Inferior parietal cortex (tissue), 1 donor: ENCODE results near the gene HBE1.

Experiments
- DNase-seq: peaks from one replicate; pipeline ENCODE4 v3.0.0-alpha.2; 2016; ENCODE audit errors: extremely low spot score

HBE1 gene

GRCh38 chr11:5234381-5234834 lies 35.3 kb downstream of the HBE1 start, which contains the start of gene HBD:
HBD (minus strand) TSS chr11:5234483; CDS start chr11:5234433, 50 bp downstream.
- no peak for DNase-seq

GRCh38 chr11:5233307-5233706 lies 36.4 kb downstream of the HBE1 start:
- no peak for DNase-seq

- no peak for DNase-seq
Measured at GRCh38 chr11:5232821-5233220, 36.9 kb downstream of the HBE1 start.

- no peak for DNase-seq
Measured at GRCh38 chr11:5232176-5232575, 37.6 kb downstream of the HBE1 start.

- DNase-seq: no peak
Measured at GRCh38 chr11:5231111-5231510, 38.6 kb downstream of the HBE1 start.

- no peak for DNase-seq
Measured at GRCh38 chr11:5230266-5230665, 39.5 kb downstream of the HBE1 start.

GRCh38 chr11:5229796-5230195 lies 39.9 kb downstream of the HBE1 start:
- DNase-seq: no peak

GRCh38 chr11:5229356-5229755 lies 40.4 kb downstream of the HBE1 start:
- DNase-seq: no peak

- DNase-seq: no peak
Measured at GRCh38 chr11:5228124-5228523, 41.6 kb downstream of the HBE1 start.

GRCh38 chr11:5227681-5228080 lies 42.1 kb downstream of the HBE1 start:
- no peak for DNase-seq

GRCh38 chr11:5226732-5227310 lies 42.9 kb downstream of the HBE1 start, which contains the start of gene HBB:
HBB (minus strand) TSS chr11:5227071; CDS start chr11:5227021, 50 bp downstream.
- no peak for DNase-seq

- no peak for DNase-seq
Measured at GRCh38 chr11:5225480-5225871, 44.3 kb downstream of the HBE1 start.

GRCh38 chr11:5224538-5225479 lies 44.9 kb downstream of the HBE1 start:
- no peak for DNase-seq

GRCh38 chr11:5223686-5224085 lies 46.1 kb downstream of the HBE1 start:
- DNase-seq: no peak

- no peak for DNase-seq
Measured at GRCh38 chr11:5223146-5223545, 46.6 kb downstream of the HBE1 start.
